Measurements from ENCODE around the gene CACNG3.

GRCh38 chr16:24324421-24324820 lies 68.3 kb downstream of the CACNG3 start:
- TF ChIP-seq, protein P1, sequence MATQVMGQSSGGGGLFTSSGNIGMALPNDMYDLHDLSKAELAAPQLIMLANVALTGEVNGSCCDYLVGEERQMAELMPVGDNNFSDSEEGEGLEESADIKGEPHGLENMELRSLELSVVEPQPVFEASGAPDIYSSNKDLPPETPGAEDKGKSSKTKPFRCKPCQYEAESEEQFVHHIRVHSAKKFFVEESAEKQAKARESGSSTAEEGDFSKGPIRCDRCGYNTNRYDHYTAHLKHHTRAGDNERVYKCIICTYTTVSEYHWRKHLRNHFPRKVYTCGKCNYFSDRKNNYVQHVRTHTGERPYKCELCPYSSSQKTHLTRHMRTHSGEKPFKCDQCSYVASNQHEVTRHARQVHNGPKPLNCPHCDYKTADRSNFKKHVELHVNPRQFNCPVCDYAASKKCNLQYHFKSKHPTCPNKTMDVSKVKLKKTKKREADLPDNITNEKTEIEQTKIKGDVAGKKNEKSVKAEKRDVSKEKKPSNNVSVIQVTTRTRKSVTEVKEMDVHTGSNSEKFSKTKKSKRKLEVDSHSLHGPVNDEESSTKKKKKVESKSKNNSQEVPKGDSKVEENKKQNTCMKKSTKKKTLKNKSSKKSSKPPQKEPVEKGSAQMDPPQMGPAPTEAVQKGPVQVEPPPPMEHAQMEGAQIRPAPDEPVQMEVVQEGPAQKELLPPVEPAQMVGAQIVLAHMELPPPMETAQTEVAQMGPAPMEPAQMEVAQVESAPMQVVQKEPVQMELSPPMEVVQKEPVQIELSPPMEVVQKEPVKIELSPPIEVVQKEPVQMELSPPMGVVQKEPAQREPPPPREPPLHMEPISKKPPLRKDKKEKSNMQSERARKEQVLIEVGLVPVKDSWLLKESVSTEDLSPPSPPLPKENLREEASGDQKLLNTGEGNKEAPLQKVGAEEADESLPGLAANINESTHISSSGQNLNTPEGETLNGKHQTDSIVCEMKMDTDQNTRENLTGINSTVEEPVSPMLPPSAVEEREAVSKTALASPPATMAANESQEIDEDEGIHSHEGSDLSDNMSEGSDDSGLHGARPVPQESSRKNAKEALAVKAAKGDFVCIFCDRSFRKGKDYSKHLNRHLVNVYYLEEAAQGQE (IDR thresholded peaks at IDR 0.05; ENCODE audit: borderline replicate concordance) = no peak
- TF ChIP-seq, protein P2, sequence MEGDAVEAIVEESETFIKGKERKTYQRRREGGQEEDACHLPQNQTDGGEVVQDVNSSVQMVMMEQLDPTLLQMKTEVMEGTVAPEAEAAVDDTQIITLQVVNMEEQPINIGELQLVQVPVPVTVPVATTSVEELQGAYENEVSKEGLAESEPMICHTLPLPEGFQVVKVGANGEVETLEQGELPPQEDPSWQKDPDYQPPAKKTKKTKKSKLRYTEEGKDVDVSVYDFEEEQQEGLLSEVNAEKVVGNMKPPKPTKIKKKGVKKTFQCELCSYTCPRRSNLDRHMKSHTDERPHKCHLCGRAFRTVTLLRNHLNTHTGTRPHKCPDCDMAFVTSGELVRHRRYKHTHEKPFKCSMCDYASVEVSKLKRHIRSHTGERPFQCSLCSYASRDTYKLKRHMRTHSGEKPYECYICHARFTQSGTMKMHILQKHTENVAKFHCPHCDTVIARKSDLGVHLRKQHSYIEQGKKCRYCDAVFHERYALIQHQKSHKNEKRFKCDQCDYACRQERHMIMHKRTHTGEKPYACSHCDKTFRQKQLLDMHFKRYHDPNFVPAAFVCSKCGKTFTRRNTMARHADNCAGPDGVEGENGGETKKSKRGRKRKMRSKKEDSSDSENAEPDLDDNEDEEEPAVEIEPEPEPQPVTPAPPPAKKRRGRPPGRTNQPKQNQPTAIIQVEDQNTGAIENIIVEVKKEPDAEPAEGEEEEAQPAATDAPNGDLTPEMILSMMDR (IDR thresholded peaks at IDR 0.05; ENCODE audit: poor library complexity, severe bottlenecking) = no peak
- TF ChIP-seq POLR2AphosphoS5 (IDR thresholded peaks at IDR 0.05) (no peak), MXI1 (conservative IDR thresholded peaks at IDR 0.05; ENCODE audit: poor library complexity, severe bottlenecking) (no peak)

All from neural cell (in vitro differentiated cells).